GM23338 (cell line): ENCODE results near the gene CTXN1. TPM values are rescaled to one million over a fixed set of nuclear protein-coding genes. Genes with fewer than 3 reads are reported as not detected.

Experiments used
- ATAC-seq: fragments of 200-7000 bp; cut with Tn5 transposase; 3 replicates; pipeline ENCODE4 v1.9.1; 2020
- DNase-seq: peaks from one replicate; pipeline ENCODE4 v3.0.0-alpha.2; 2015; ENCODE audit warnings: low spot score
- H2AFZ ChIP-seq: fragments of 200-600 bp; sonication (generic); 2 replicates; pipeline ENCODE4 v1.8.0; 2016; ENCODE audit warnings: antibody characterized with exemption, mild to moderate bottlenecking, moderate library complexity
- H3F3A ChIP-seq: fragments of 200-600 bp; sonication (generic); replicated peaks from 2 replicates; pipeline ENCODE4 v1.8.0; 2017; ENCODE audit warnings: antibody characterized with exemption, mixed run types, low read depth
- H3K27ac ChIP-seq: fragments of 200-600 bp; sonication (generic); 2 replicates; pipeline ENCODE4 v1.6.1; 2016; ENCODE audit warnings: low read depth
- H3K27me3 ChIP-seq: fragments of 200-600 bp; sonication (generic); 2 replicates; pipeline ENCODE4 v1.8.0; 2016; ENCODE audit warnings: mild to moderate bottlenecking, mixed run types, moderate library complexity; ENCODE audit not compliant: insufficient read depth
- H3K36me3 ChIP-seq: fragments of 200-600 bp; sonication (generic); 2 replicates; pipeline ENCODE4 v1.8.0; 2016; ENCODE audit warnings: mild to moderate bottlenecking; ENCODE audit not compliant: insufficient read depth
- H3K4me1 ChIP-seq: fragments of 200-600 bp; sonication (generic); 2 replicates; pipeline ENCODE4 v1.8.0; 2016; ENCODE audit warnings: mild to moderate bottlenecking, moderate library complexity; ENCODE audit not compliant: insufficient read depth
- H3K4me2 ChIP-seq: fragments of 200-600 bp; sonication (generic); 2 replicates; pipeline ENCODE4 v1.7.1; 2017; ENCODE audit warnings: mixed run types
- H3K4me3 ChIP-seq: fragments of 200-600 bp; sonication (generic); 2 replicates; pipeline ENCODE4 v1.6.1; 2016; ENCODE audit warnings: mixed run types
- H3K79me2 ChIP-seq: fragments of 200-600 bp; sonication (generic); replicated peaks from 2 replicates; pipeline ENCODE4 v1.8.0; 2017; ENCODE audit warnings: mild to moderate bottlenecking; ENCODE audit not compliant: insufficient read depth
- H3K9me2 ChIP-seq: fragments of 200-600 bp; sonication (generic); 2 replicates; pipeline ENCODE4 v1.8.0; 2017; ENCODE audit not compliant: insufficient read depth
- H4K20me1 ChIP-seq: fragments of 200-600 bp; sonication (generic); replicated peaks from 2 replicates; pipeline ENCODE4 v1.8.0; 2017; ENCODE audit warnings: mild to moderate bottlenecking; ENCODE audit not compliant: insufficient read depth
- H3K27ac Mint-ChIP-seq: 2 replicates; pipeline ENCODE4 v1.8.0; 2020; ENCODE audit warnings: inconsistent platforms, mild to moderate bottlenecking, moderate library complexity, mixed read lengths
- H3K27me3 Mint-ChIP-seq: 3 replicates; pipeline ENCODE4 v1.8.0; 2022; ENCODE audit warnings: low read depth, mild to moderate bottlenecking, moderate library complexity, mixed read lengths, inconsistent platforms; ENCODE audit not compliant: insufficient read depth, poor library complexity
- H3K36me3 Mint-ChIP-seq: 3 replicates; pipeline ENCODE4 v1.8.0; 2021; ENCODE audit warnings: low read depth, mild to moderate bottlenecking, inconsistent platforms, moderate library complexity, mixed read lengths
- H3K4me1 Mint-ChIP-seq: 3 replicates; pipeline ENCODE4 v1.8.0; 2020; ENCODE audit warnings: mild to moderate bottlenecking, inconsistent platforms, mixed read lengths
- H3K4me3 Mint-ChIP-seq: 3 replicates; pipeline ENCODE4 v1.8.0; 2021; ENCODE audit warnings: moderate library complexity, mild to moderate bottlenecking, inconsistent platforms, mixed read lengths
- H3K9me3 Mint-ChIP-seq: 3 replicates; pipeline ENCODE4 v1.8.0; 2020; ENCODE audit warnings: moderate library complexity, mild to moderate bottlenecking, inconsistent platforms, mixed read lengths
- CREB1 ChIP-seq: fragments of 250-450 bp; sonication (Bioruptor Pico); IDR thresholded peaks from 2 replicates; pipeline ENCODE4 v1.5.0; 2020; ENCODE audit warnings: low read depth, mild to moderate bottlenecking, moderate library complexity
- CTCF ChIP-seq, 2 experiments: fragments of 200-600 bp in 1 of 2; sonication (generic) in 1 of 2; conservative IDR thresholded peaks; 2 replicates each; pipeline versions ENCODE4 v1.5.1 to v1.6.1; 2016 to 2017; ENCODE audit warnings: antibody characterized with exemption in 2 of 2, low read depth in 2 of 2, mild to moderate bottlenecking in 2 of 2, moderate library complexity in 1 of 2
- REST ChIP-seq: IDR thresholded peaks from one replicate; pipeline ENCODE4 v1.6.1; 2018; ENCODE audit warnings: antibody characterized with exemption; ENCODE audit not compliant: unreplicated experiment
- ZNF114 ChIP-seq: fragments of 250-450 bp; sonication (Bioruptor Pico); IDR thresholded peaks from 2 replicates; pipeline ENCODE4 v1.5.0; 2020; ENCODE audit warnings: mild to moderate bottlenecking, moderate library complexity
- polyA plus RNA-seq: library from polyadenylated mRNA; unstranded; fragments of >200 nt; fragmentation: Nextera tagmentation; extraction: Ambion mirVana; gene quantifications from 2 replicates; pipeline ENCODE4 v1.2.1, GENCODE V29; 2016
- total RNA-seq: library from RNA; depleted of rRNA; stranded (reverse); fragments of >200 nt; shearing (Covaris generic); gene quantifications from 2 replicates; pipeline ENCODE4 v1.2.3, GENCODE V29; 2014

CTXN1 gene
- total and polyA plus RNA-seq, 2 experiments from 2014 or later: 22.5 to 52.4 TPM

- Histone ChIP-seq H3K4me2 (no peak overlapping the region), H3K79me2 (peaks cover 7% of the 10 kb centered on the region; the same call in 1 of the 2 replicates), H4K20me1 (peaks cover 14% of the 10 kb centered on the region; the same call in 1 of the 2 replicates), H3K27me3 (no peaks in the 10 kb centered on the region), H3F3A (peaks cover 24% of the 10 kb centered on the region), H3K9me2 (no peaks in the 10 kb centered on the region), H3K27ac (no peak overlapping the region), H2AFZ (no peak overlapping the region), H3K4me3 (no peak overlapping the region), H3K4me1 (no peaks in the 10 kb centered on the region), H3K36me3 (peaks cover 28% of the 10 kb centered on the region; the same call in 1 of the 2 replicates)
- Mint-ChIP-seq H3K27me3 (peaks cover 9% of the 10 kb centered on the region), H3K9me3 (no peaks in the 10 kb centered on the region), H3K4me3 (no peak overlapping the region), H3K36me3 (peaks cover 74% of the 10 kb centered on the region), H3K27ac (no peak overlapping the region), H3K4me1 (no peaks in the 10 kb centered on the region; the same call in 2 of the 3 replicates)
- ATAC-seq: peak; percentile 48
- TF ChIP-seq CTCF (conservative IDR thresholded peaks at IDR 0.05; ENCODE audit: low read depth in 2 of 2): peak; percentile 56 to 60
- no peak for TF ChIP-seq CREB1 (CRISPR knock-in tag)
- DNase-seq: peak; percentile 41
Observed at GRCh38 chr19:7933411-7933810, 7.5 kb upstream of the CTXN1 start.

- Histone ChIP-seq H3K9me2 (no peaks in the 10 kb centered on the region), H4K20me1 (peaks cover 9% of the 10 kb centered on the region; the same call in 1 of the 2 replicates), H3K36me3 (peaks cover 27% of the 10 kb centered on the region; the same call in 1 of the 2 replicates), H3K4me2 (no peak overlapping the region), H3K4me3 (no peak overlapping the region), H3K27ac (no peak overlapping the region), H3K79me2 (0 out of 2 replicates have a peak, but pooled peaks cover 2% of the 10 kb centered on the region), H2AFZ (no peak overlapping the region), H3F3A (peaks cover 21% of the 10 kb centered on the region), H3K27me3 (no peaks in the 10 kb centered on the region), H3K4me1 (no peaks in the 10 kb centered on the region)
- H3K27ac Mint-ChIP-seq: no peak overlapping the region
- H3K9me3 Mint-ChIP-seq: no peaks in the 10 kb centered on the region
- DNase-seq (no peak), ATAC-seq (no peak)
- no peak overlapping the region for H3K4me3 Mint-ChIP-seq
- TF ChIP-seq ZNF114 (CRISPR knock-in tag) (no peak), CTCF (conservative IDR thresholded peaks at IDR 0.05; ENCODE audit: low read depth in 2 of 2) (no peak), REST (no peak)
- peaks cover 77% of the 10 kb centered on the region for H3K36me3 Mint-ChIP-seq
- no peaks in the 10 kb centered on the region; the same call in 2 of the 3 replicates for H3K4me1 Mint-ChIP-seq
- peaks cover 9% of the 10 kb centered on the region for H3K27me3 Mint-ChIP-seq
Observed at GRCh38 chr19:7932930-7933300, 7.0 kb upstream of the CTXN1 start.
